OCI-LY1 (cell line): ENCODE data around the gene ZNF654.

Source experiments
- EZH2 ChIP-seq: fragments of 200-600 bp; sonication (generic), shearing (Covaris generic); IDR thresholded peaks from 2 replicates; pipeline ENCODE4 v1.8.0; 2017; ENCODE audit warnings: borderline replicate concordance, mixed run types, mild to moderate bottlenecking, antibody characterized with exemption, low read length, moderate library complexity, mixed read lengths
- TF ChIP-seq, protein P1 (sequence below): fragments of 200-600 bp; sonication (generic), shearing (Covaris generic); IDR thresholded peaks from 2 replicates; pipeline ENCODE4 v1.5.1; 2017; ENCODE audit warnings: mild to moderate bottlenecking, antibody characterized with exemption, low read length, moderate library complexity, mixed read lengths

- TF ChIP-seq, protein P1, sequence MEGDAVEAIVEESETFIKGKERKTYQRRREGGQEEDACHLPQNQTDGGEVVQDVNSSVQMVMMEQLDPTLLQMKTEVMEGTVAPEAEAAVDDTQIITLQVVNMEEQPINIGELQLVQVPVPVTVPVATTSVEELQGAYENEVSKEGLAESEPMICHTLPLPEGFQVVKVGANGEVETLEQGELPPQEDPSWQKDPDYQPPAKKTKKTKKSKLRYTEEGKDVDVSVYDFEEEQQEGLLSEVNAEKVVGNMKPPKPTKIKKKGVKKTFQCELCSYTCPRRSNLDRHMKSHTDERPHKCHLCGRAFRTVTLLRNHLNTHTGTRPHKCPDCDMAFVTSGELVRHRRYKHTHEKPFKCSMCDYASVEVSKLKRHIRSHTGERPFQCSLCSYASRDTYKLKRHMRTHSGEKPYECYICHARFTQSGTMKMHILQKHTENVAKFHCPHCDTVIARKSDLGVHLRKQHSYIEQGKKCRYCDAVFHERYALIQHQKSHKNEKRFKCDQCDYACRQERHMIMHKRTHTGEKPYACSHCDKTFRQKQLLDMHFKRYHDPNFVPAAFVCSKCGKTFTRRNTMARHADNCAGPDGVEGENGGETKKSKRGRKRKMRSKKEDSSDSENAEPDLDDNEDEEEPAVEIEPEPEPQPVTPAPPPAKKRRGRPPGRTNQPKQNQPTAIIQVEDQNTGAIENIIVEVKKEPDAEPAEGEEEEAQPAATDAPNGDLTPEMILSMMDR, result no peak
- no peak for TF ChIP-seq EZH2
Observed at GRCh38 chr3:88082854-88083253, 23.8 kb downstream of the ZNF654 start.
